ENCODE measurements around the gene PIK3C2G.

DNA sequence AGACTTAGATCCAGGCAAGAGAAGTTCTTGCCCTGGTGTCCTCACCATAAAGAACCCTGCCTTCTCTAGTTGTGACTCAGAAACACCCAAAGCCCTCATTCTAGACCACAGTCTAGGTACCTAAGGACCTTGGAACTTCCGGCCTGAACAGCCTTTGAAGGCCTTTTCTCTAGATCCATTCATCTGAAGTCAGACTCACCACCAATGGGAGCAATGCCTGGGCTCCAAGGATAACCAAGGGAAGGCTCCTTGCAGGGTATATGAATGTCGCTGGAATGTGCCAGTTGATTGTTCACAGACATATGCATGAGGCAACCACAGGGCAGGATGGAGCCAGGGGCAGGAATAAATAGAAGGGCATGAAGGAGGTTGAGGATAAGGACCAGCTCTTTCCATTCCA lies 390.2 kb downstream of the PIK3C2G start:
- TF ChIP-seq, protein P1, sequence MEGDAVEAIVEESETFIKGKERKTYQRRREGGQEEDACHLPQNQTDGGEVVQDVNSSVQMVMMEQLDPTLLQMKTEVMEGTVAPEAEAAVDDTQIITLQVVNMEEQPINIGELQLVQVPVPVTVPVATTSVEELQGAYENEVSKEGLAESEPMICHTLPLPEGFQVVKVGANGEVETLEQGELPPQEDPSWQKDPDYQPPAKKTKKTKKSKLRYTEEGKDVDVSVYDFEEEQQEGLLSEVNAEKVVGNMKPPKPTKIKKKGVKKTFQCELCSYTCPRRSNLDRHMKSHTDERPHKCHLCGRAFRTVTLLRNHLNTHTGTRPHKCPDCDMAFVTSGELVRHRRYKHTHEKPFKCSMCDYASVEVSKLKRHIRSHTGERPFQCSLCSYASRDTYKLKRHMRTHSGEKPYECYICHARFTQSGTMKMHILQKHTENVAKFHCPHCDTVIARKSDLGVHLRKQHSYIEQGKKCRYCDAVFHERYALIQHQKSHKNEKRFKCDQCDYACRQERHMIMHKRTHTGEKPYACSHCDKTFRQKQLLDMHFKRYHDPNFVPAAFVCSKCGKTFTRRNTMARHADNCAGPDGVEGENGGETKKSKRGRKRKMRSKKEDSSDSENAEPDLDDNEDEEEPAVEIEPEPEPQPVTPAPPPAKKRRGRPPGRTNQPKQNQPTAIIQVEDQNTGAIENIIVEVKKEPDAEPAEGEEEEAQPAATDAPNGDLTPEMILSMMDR (IDR thresholded peaks at IDR 0.05), result no peak
- no peak for TF ChIP-seq EP300 (IDR thresholded peaks at IDR 0.05)

Data from stomach (tissue), 4 donors.